H1 (cell line): ENCODE results near the gene SERPINA10. TPM values are rescaled to one million over a fixed set of nuclear protein-coding genes. Genes with fewer than 3 reads are reported as not detected.

Experiments used
- CTCF ChIA-PET: fragments of 300-600 bp; sonication (Branson Sonifier 250); formaldehyde crosslinking; loops from one replicate; lab custom pipeline; 2021; ENCODE audit not compliant: partially characterized antibody; lab: Charles Lee
- POLR2A ChIA-PET: fragments of 300-600 bp; sonication (Branson Sonifier 250); formaldehyde crosslinking; loops from one replicate; lab custom pipeline; 2021; ENCODE audit warnings: inconsistent platforms; ENCODE audit not compliant: partially characterized antibody; lab: Charles Lee
- DNase-seq, 2 experiments: peaks; one replicate each; pipeline versions ENCODE4 v3.0.0 to v3.0.0-alpha.2; 2010 to 2022; ENCODE audit warnings: low spot score in 2 of 2, low read depth in 1 of 2, mixed read lengths in 1 of 2
- FAIRE-seq: peaks from 2 replicates; lab custom pipeline; 2011; peaks lifted over from hg19 to GRCh38; lab: Jason Lieb, UNC
- H2AFZ ChIP-seq: 2 replicates; pipeline ENCODE4 v1.8.1; 2012; ENCODE audit warnings: low read length, inconsistent platforms
- H2AK5ac ChIP-seq: 2 replicates; pipeline ENCODE4 v1.6.1; 2013; ENCODE audit warnings: low read depth, low read length
- H2BK120ac ChIP-seq: replicated peaks from 2 replicates; pipeline ENCODE3; 2013; ENCODE audit warnings: low read depth, low read length, inconsistent platforms
- H2BK12ac ChIP-seq: 2 replicates; pipeline ENCODE4 v1.6.1; 2013; ENCODE audit warnings: low read depth, low read length
- H2BK15ac ChIP-seq: 2 replicates; pipeline ENCODE4 v1.6.1; 2013; ENCODE audit warnings: low read length
- H2BK20ac ChIP-seq: 2 replicates; pipeline ENCODE4 v1.6.1; 2013; ENCODE audit warnings: low read length
- H2BK5ac ChIP-seq: 2 replicates; pipeline ENCODE4 v1.6.1; 2013; ENCODE audit warnings: low read depth, low read length
- H3K14ac ChIP-seq: 2 replicates; pipeline ENCODE4 v1.6.1; 2013; ENCODE audit warnings: inconsistent platforms; ENCODE audit not compliant: insufficient read length
- H3K18ac ChIP-seq: 2 replicates; pipeline ENCODE4 v1.6.1; 2013; ENCODE audit warnings: low read length; ENCODE audit errors: extremely low read depth
- H3K23ac ChIP-seq: 2 replicates; pipeline ENCODE4 v1.6.1; 2013; ENCODE audit warnings: inconsistent platforms; ENCODE audit not compliant: insufficient read length
- H3K23me2 ChIP-seq: 2 replicates; pipeline ENCODE4 v1.6.1; 2013; ENCODE audit warnings: low read depth, low read length
- H3K27ac ChIP-seq: 2 replicates; pipeline ENCODE4 v1.6.1; 2011; ENCODE audit warnings: low read depth, low read length, inconsistent platforms
- H3K27me3 ChIP-seq, 4 experiments: replicated peaks in 1 of 4; 1 replicate in 1 of 4; 2 replicates in 3 of 4; pipeline versions ENCODE4 v1.6.1 to v1.8.1; 2011 to 2013; ENCODE audit warnings: low read length in 3 of 4, mild to moderate bottlenecking in 3 of 4, inconsistent platforms in 2 of 4, mixed read lengths in 2 of 4, moderate library complexity in 1 of 4; ENCODE audit not compliant: control insufficient read depth in 3 of 4, insufficient read depth in 3 of 4; ENCODE audit errors: extremely low read depth in 1 of 4
- H3K36me3 ChIP-seq, 4 experiments: 2 replicates each; pipeline versions ENCODE4 v1.6.1 to v1.8.1; 2011 to 2013; ENCODE audit warnings: mild to moderate bottlenecking in 4 of 4, low read length in 3 of 4, moderate library complexity in 2 of 4, control low read depth in 1 of 4, inconsistent platforms in 1 of 4; ENCODE audit not compliant: insufficient read depth in 4 of 4, control insufficient read depth in 2 of 4
- H3K4ac ChIP-seq: replicated peaks from 2 replicates; pipeline ENCODE3; 2013; ENCODE audit warnings: low read length, low read depth, mixed read lengths, inconsistent platforms; ENCODE audit not compliant: insufficient read length
- H3K4me1 ChIP-seq, 4 experiments: replicated peaks in 1 of 4; 1 replicate in 1 of 4; 2 replicates in 3 of 4; pipeline versions ENCODE4 v1.6.1 to v1.8.1; 2011 to 2013; ENCODE audit warnings: low read length in 3 of 4, inconsistent platforms in 2 of 4, mixed read lengths in 1 of 4; ENCODE audit not compliant: insufficient read depth in 4 of 4, control insufficient read depth in 3 of 4
- H3K4me2 ChIP-seq, 2 experiments: 2 replicates each; pipeline versions ENCODE4 v1.6.1 to v1.8.1; 2011 to 2013; ENCODE audit warnings: low read depth in 2 of 2, low read length in 2 of 2, control low read depth in 1 of 2, inconsistent platforms in 1 of 2, mild to moderate bottlenecking in 1 of 2; ENCODE audit not compliant: insufficient read depth in 1 of 2
- H3K4me3 ChIP-seq, 4 experiments: fragments of 200-600, 300-600 bp in 1 of 4; sonication (generic), shearing (Covaris generic), sonication (Bioruptor Twin) in 1 of 4; 2 replicates each; pipeline versions ENCODE4 v1.5.1 to v1.8.1; 2011 to 2016; ENCODE audit warnings: low read length in 4 of 4, low read depth in 3 of 4, control low read depth in 2 of 4, inconsistent platforms in 2 of 4, mild to moderate bottlenecking in 2 of 4, mixed read lengths in 1 of 4, moderate library complexity in 1 of 4; ENCODE audit not compliant: insufficient read depth in 2 of 4; ENCODE audit errors: extremely low read depth in 1 of 4
- H3K56ac ChIP-seq: replicated peaks from 2 replicates; pipeline ENCODE3; 2013; ENCODE audit warnings: low read depth, mild to moderate bottlenecking, mixed read lengths, low read length, inconsistent platforms; ENCODE audit not compliant: insufficient read length
- H3K79me1 ChIP-seq: 2 replicates; pipeline ENCODE4 v1.6.1; 2013; ENCODE audit warnings: low read depth, low read length, control low read depth
- H3K79me2 ChIP-seq, 2 experiments: 2 replicates each; pipeline versions ENCODE4 v1.6.1 to v1.8.1; 2012 to 2013; ENCODE audit warnings: low read length in 2 of 2, mild to moderate bottlenecking in 2 of 2, inconsistent platforms in 1 of 2; ENCODE audit not compliant: insufficient read depth in 2 of 2, control insufficient read depth in 1 of 2
- H3K9ac ChIP-seq, 4 experiments: replicated peaks in 1 of 4; 1 replicate in 1 of 4; 2 replicates in 3 of 4; pipeline versions ENCODE4 v1.6.1 to v1.8.1; 2011 to 2013; ENCODE audit warnings: low read depth in 3 of 4, low read length in 3 of 4, control low read depth in 2 of 4, mild to moderate bottlenecking in 2 of 4, moderate library complexity in 2 of 4, inconsistent platforms in 1 of 4; ENCODE audit errors: extremely low read depth in 1 of 4
- H3K9me3 ChIP-seq, 2 experiments: 2 replicates each; pipeline versions ENCODE4 v1.6.1 to v1.8.1; 2012 to 2013; ENCODE audit warnings: mild to moderate bottlenecking in 2 of 2, moderate library complexity in 2 of 2, control low read depth in 1 of 2, inconsistent platforms in 1 of 2, low read depth in 1 of 2, low read length in 1 of 2, mixed read lengths in 1 of 2; ENCODE audit not compliant: insufficient read depth in 2 of 2
- H4K20me1 ChIP-seq, 2 experiments: replicated peaks in 1 of 2; 2 replicates each; pipeline versions ENCODE3 to v1.8.1; 2011 to 2013; ENCODE audit warnings: inconsistent platforms in 2 of 2, low read length in 2 of 2, mild to moderate bottlenecking in 1 of 2; ENCODE audit not compliant: insufficient read depth in 2 of 2, control insufficient read depth in 1 of 2
- H4K5ac ChIP-seq: 2 replicates; pipeline ENCODE4 v1.6.1; 2013; ENCODE audit warnings: low read length, low read depth, mixed read lengths, inconsistent platforms; ENCODE audit not compliant: insufficient read length
- H4K8ac ChIP-seq: 2 replicates; pipeline ENCODE4 v1.8.0; 2013; ENCODE audit warnings: mild to moderate bottlenecking, moderate library complexity, low read length, inconsistent platforms; ENCODE audit not compliant: insufficient read depth; ENCODE audit errors: extremely low read depth
- H4K91ac ChIP-seq: replicated peaks from 2 replicates; pipeline ENCODE3; 2013; ENCODE audit warnings: low read length, mixed read lengths, inconsistent platforms; ENCODE audit not compliant: insufficient read length
- ATF3 ChIP-seq: IDR thresholded peaks from 2 replicates; pipeline ENCODE4 v1.6.1; 2011; ENCODE audit warnings: low read depth, mild to moderate bottlenecking, low read length; ENCODE audit not compliant: insufficient read depth
- CBX5 ChIP-seq: fragments of 300-800, 300-1000 bp; sonication (generic); IDR thresholded peaks from 2 replicates; pipeline ENCODE4 v1.7.1; 2016; ENCODE audit warnings: antibody characterized with exemption, low read length, low read depth
- CBX8 ChIP-seq: fragments of 300-800, 300-1000 bp; sonication (generic); IDR thresholded peaks from 2 replicates; pipeline ENCODE4 v1.7.1; 2016; ENCODE audit warnings: low read depth, low read length, borderline replicate concordance
- EGR1 ChIP-seq: IDR thresholded peaks from 2 replicates; pipeline ENCODE4 v1.6.1; 2011; ENCODE audit warnings: low read depth, low read length, borderline replicate concordance
- GABPA ChIP-seq: IDR thresholded peaks from 2 replicates; pipeline ENCODE4 v1.6.1; 2011; ENCODE audit warnings: mild to moderate bottlenecking, low read length, moderate library complexity, borderline replicate concordance; ENCODE audit not compliant: insufficient read depth
- MAFK ChIP-seq: IDR thresholded peaks from 2 replicates; pipeline ENCODE4 v1.6.1; 2012; ENCODE audit warnings: low read depth, mild to moderate bottlenecking, improper control_type of control experiment, low read length
- RAD21 ChIP-seq, 2 experiments: IDR thresholded peaks in 1 of 2; conservative IDR thresholded peaks in 1 of 2; 2 replicates each; pipeline ENCODE4 v1.6.1; 2011; ENCODE audit warnings: low read depth in 2 of 2, low read length in 2 of 2, improper control_type of control experiment in 1 of 2, inconsistent platforms in 1 of 2, mild to moderate bottlenecking in 1 of 2, moderate library complexity in 1 of 2
- RNF2 ChIP-seq: fragments of 200-900, 300-1000 bp; sonication (generic); IDR thresholded peaks from 2 replicates; pipeline ENCODE4 v1.7.1; 2016; ENCODE audit warnings: borderline replicate concordance, low read depth, mild to moderate bottlenecking, antibody characterized with exemption, low read length; ENCODE audit not compliant: poor library complexity, severe bottlenecking; ENCODE audit errors: missing control alignments
- SAP30 ChIP-seq: fragments of 300-600 bp; sonication (generic); IDR thresholded peaks from 2 replicates; pipeline ENCODE4 v1.7.1; 2012; ENCODE audit warnings: low read length, moderate library complexity, mild to moderate bottlenecking, inconsistent platforms; ENCODE audit not compliant: insufficient read depth, insufficient replicate concordance
- SIN3A ChIP-seq, 2 experiments: IDR thresholded peaks in 1 of 2; conservative IDR thresholded peaks in 1 of 2; 2 replicates each; pipeline ENCODE4 v1.6.1; 2011 to 2012; ENCODE audit warnings: low read length in 2 of 2, improper control_type of control experiment in 1 of 2, low read depth in 1 of 2, mild to moderate bottlenecking in 1 of 2
- SIRT6 ChIP-seq: IDR thresholded peaks from one replicate; pipeline ENCODE4 v1.7.1; 2012; ENCODE audit warnings: low read length, inconsistent platforms
- TAF7 ChIP-seq: optimal IDR thresholded peaks from 2 replicates; pipeline ENCODE3; 2011; ENCODE audit warnings: low read depth, mild to moderate bottlenecking, inconsistent platforms, low read length, moderate library complexity, borderline replicate concordance
- WGBS, 2 experiments: shearing (Covaris generic) in 1 of 2; methylation state at CpG; one replicate each; pipeline versions ENCODE4 v1.1.6 to v1.1.7; 2013 to 2015; ENCODE audit warnings: low lambda C conversion rate in 2 of 2, mixed read lengths in 2 of 2, inconsistent platforms in 1 of 2, low coverage in 1 of 2, missing lambda C conversion rate in 1 of 2; ENCODE audit not compliant: insufficient replicate concordance in 2 of 2, insufficient coverage in 1 of 2, insufficient read length in 1 of 2; ENCODE audit errors: extremely low coverage in 1 of 2, missing lambda C conversion rate in 1 of 2; 5-methylcytosine and 5-hydroxymethylcytosine counted together
- polyA plus RNA-seq, 7 experiments: library from polyadenylated mRNA; depleted of rRNA in 3 of 7; stranded (reverse) in 5 of 7; unstranded in 2 of 7; fragments of >200 nt in 5 of 7; fragments of 200-250 nt in 2 of 7; gene quantifications; 1 replicate in 5 of 7; 2 replicates in 1 of 7; 4 replicates in 1 of 7; pipeline versions ENCODE4 v1.2.1 to v1.2.3, GENCODE V29; 2011 to 2013; ENCODE audit warnings: missing spikeins in 2 of 7, mixed read lengths in 2 of 7
- total RNA-seq: library from RNA; stranded (reverse); fragmentation: NEBNext Ultra II Directional; extraction: Animal tissue kit (Norgen Biotek cat#: 25700); gene quantifications from 2 replicates; pipeline ENCODE4 v1.2.1, GENCODE V29; 2021

The SERPINA10 gene
- total and polyA plus RNA-seq, 2 of the 8 experiments (the other 6 are each of a cell fraction or from before 2014, with no cell fraction given), result not detected

GRCh38 chr14:94331462-94331861 is 38.4 kb upstream of the SERPINA10 start:
- no peak for FAIRE-seq
- TF ChIP-seq RAD21 (IDR thresholded peaks at IDR 0.05 in 1 of 2, conservative IDR thresholded peaks at IDR 0.05 in 1 of 2; ENCODE audit: low read depth in 2 of 2, low read length in 2 of 2) (no peak), TAF7 (no peak), SIRT6 (no peak), SIN3A (conservative IDR thresholded peaks at IDR 0.05 in 1 of 2, IDR thresholded peaks at IDR 0.05 in 1 of 2; ENCODE audit: low read depth in 1 of 2, low read length in 2 of 2) (no peak), CBX5 (no peak), MAFK (no peak), CBX8 (no peak), EGR1 (no peak), GABPA (no peak), ATF3 (no peak), SAP30 (no peak), RNF2 (no peak)

More at GRCh38 chr14:94331462-94331861, 38.4 kb upstream of the SERPINA10 start:
- Histone ChIP-seq H3K79me1 (no peaks in the 10 kb centered on the region), H2BK15ac (no peak overlapping the region), H3K23me2 (no peaks in the 10 kb centered on the region), H4K91ac (no peak overlapping the region), H3K18ac (no peak overlapping the region), H3K27me3 (0 out of 7 replicates have a peak, but pooled peaks cover 0 to 2% (median 0%) of the 10 kb centered on the region in 4 experiments), H3K4me2 (no peak overlapping the region), H3K9me3 (no peaks in the 10 kb centered on the region), H4K20me1 (no peaks in the 10 kb centered on the region), H2AFZ (no peak overlapping the region), H2BK20ac (no peak overlapping the region), H3K27ac (no peak overlapping the region), H2BK120ac (no peak overlapping the region), H3K4me1 (no peaks in the 10 kb centered on the region), H3K4me3 (no peak overlapping the region), H3K79me2 (no peaks in the 10 kb centered on the region), H3K23ac (no peak overlapping the region), H4K8ac (no peak overlapping the region), H3K9ac (no peak overlapping the region), H2BK12ac (no peak overlapping the region), H2BK5ac (no peak overlapping the region), H3K14ac (no peak overlapping the region), H2AK5ac (no peak overlapping the region), H3K36me3 (no peaks in the 10 kb centered on the region), H3K4ac (no peak overlapping the region), H4K5ac (no peak overlapping the region), H3K56ac (no peak overlapping the region)
- ChIA-PET CTCF (interaction anchor here (1.0 to 3.9 kb wide), 9 partner anchors 9 to 218 kb away, joined by 3 to 13 read pairs (median 3); no protein-coding TSS in a partner anchor), POLR2A (no interaction called here)
- WGBS, 2 experiments, result 84% methylated on average over 5 of the region's 5 CpGs; no CpG with 5 or more reads in 1 of the 2 experiments
- DNase-seq, result no peak
